Transverse colon (tissue), 4 donors: ENCODE results near the gene ZNF789.

Source experiments
- EP300 ChIP-seq: sonication (generic); formaldehyde crosslinking; IDR thresholded peaks from one replicate; pipeline ENCODE4 v1.6.1; 2017; ENCODE audit warnings: antibody characterized with exemption, low read depth
- POLR2A ChIP-seq: fragments of 450-650 bp; IDR thresholded peaks from one replicate; pipeline ENCODE4 v1.6.1; 2016; ENCODE audit warnings: antibody characterized with exemption, mild to moderate bottlenecking, moderate library complexity
- POLR2AphosphoS5 ChIP-seq, 3 donors: sonication (generic); formaldehyde crosslinking; IDR thresholded peaks; one replicate each; pipeline ENCODE4 v1.6.1; 2016; ENCODE audit warnings: antibody characterized with exemption in 3 of 3
- TF ChIP-seq, protein P1 (sequence below), 5 experiments: fragments of 200-600 bp in 3 of 5; fragments of 450-650 bp in 2 of 5; sonication (generic) in 3 of 5; IDR thresholded peaks; 1 replicate in 2 of 5; 2 replicates in 3 of 5; pipeline ENCODE4 v1.5.1; 2016 to 2017; ENCODE audit warnings: antibody characterized with exemption in 5 of 5, inconsistent platforms in 3 of 5, mild to moderate bottlenecking in 2 of 5, moderate library complexity in 1 of 5

DNA sequence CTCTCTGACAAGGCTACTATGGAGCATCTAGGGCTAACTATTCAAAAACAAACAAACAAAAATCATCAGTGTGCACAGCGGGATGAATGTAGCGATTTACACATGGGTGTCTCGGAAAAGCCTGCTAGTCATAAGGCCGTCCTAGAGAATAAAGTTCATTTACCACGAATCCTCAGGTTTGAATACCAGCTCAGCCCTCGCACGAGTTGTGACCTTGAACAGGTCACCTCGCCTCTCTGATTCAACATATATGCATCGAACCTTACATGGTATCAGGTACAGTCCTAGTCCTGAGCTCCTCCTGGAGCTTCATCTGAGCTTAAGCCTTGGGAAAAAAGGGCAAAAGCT is 7.3 kb upstream of the ZNF789 start:
- no peak for TF ChIP-seq POLR2A
- TF ChIP-seq, protein P1, sequence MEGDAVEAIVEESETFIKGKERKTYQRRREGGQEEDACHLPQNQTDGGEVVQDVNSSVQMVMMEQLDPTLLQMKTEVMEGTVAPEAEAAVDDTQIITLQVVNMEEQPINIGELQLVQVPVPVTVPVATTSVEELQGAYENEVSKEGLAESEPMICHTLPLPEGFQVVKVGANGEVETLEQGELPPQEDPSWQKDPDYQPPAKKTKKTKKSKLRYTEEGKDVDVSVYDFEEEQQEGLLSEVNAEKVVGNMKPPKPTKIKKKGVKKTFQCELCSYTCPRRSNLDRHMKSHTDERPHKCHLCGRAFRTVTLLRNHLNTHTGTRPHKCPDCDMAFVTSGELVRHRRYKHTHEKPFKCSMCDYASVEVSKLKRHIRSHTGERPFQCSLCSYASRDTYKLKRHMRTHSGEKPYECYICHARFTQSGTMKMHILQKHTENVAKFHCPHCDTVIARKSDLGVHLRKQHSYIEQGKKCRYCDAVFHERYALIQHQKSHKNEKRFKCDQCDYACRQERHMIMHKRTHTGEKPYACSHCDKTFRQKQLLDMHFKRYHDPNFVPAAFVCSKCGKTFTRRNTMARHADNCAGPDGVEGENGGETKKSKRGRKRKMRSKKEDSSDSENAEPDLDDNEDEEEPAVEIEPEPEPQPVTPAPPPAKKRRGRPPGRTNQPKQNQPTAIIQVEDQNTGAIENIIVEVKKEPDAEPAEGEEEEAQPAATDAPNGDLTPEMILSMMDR (IDR thresholded peaks at IDR 0.05): no peak
- no peak for TF ChIP-seq POLR2AphosphoS5 (IDR thresholded peaks at IDR 0.05)
- no peak for TF ChIP-seq EP300
